HG03159 (cell line): Measurements from ENCODE around the gene SEMA3F.

Source experiments
- ATAC-seq: cut with Tn5 transposase; IDR thresholded peaks from one replicate; pipeline ENCODE4 v1.9.1; 2021; ENCODE audit warnings: mild to moderate bottlenecking, moderate library complexity; ENCODE audit not compliant: unreplicated experiment

Gene SEMA3F

DNA sequence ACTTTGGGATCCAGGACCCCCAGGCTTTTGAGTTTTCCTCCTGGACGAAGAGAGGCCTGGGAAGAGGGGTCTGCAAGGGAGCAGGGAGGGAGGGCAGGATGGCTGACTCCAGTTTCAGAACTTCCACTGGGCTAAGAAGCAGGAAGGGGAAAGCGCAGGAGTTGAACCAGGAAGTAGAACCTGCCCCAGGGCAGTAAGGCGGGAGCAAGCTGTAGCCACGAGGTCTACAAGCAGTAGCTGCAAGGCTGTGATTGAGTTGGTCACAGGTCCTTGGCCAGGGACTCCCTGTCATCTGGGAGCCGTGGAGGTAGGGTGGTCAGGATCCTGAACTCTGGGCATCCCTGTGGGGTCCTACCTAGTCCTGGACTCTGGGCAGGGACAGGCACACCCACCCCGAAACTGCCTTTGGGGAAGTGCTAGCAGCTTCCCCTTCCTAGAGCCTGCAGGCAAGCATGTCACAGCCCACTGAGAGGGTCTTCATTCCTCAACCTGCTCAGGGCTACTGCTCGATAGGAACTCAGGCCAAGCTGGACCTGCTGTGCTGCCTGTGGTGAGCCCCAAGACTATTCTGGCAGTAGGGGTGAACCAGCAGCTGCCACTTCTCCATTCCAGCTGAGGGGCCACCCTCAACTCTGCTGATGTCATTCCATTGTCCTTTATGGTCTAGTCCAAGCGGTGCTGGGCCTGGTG, 75.1 kb downstream of the SEMA3F start:
- no peak for ATAC-seq

DNA sequence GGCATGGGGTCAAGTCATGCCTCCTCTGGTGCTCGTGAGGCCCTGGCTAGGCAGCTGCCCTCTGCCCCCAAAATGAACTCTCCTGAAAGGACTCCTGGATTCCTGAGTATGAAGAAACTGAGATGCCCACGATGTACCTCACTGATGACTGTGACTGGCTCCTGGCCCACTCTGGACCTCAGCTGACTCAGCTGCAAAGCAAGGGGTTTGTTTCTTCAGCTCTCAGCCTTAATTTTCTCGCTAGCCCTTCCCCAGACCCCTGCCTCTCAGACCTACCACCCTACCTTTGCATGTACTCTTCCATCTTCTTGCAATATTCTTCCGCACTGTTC, 75.6 kb downstream of the SEMA3F start:
- ATAC-seq, result no peak

DNA sequence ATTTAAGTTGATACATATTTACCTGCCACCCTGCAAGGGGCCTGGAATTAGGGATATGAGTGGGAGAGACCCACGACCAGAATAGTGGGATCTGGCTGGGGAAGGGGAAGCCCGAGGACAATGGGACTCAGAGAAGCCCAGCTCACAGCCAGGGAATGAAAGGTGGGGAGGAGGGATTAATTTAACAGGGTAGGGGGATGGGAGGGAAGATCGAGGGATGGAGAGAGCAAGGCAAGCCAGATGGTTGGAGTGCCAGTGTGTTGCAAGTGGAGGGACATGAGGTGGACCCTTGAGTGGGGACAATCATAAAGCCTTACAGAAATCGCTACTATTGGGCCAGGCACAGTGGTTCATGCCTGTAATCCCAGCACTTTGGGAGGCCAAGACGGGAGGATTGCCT, 76.5 kb downstream of the SEMA3F start:
- no peak for ATAC-seq

DNA sequence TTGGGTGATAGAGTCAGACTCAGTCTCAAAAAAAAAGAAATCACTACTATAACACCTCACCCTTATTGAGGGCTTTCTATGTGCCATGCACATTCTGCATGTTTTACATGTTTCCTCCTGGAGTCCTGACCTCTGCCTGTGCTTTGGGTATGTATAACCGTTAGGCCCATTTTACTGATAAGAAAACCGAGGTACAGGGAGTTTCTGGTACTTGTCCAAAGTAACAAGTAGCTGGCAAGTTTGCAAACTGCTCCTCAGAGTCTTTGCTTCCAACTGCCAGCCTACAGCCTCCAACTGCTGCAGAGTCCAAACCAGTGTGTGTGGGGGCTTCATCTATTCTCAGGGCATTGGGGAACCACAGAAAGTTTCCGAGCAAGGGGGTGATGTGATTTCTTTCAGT, 77.2 kb downstream of the SEMA3F start:
- ATAC-seq, result no peak

DNA sequence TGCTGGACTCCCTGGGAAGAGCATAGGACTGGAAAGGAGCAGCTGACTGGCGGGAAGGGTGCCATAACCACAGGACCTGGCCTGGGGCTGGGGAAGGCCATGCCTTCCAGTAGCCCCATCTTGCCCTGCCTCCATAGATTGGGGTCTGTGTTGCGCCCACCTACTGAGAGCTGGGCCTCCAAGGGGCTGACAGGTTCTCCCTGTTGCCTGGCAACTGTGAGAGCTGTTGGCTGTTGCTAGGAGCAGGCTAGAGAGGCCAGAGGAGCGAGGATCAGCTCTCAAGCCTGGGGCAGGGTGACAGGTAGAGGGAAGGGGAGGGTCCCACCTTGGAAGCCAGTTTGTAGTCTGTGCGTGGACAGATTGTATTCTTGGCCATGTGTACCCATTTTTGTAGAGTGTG, 78.1 kb downstream of the SEMA3F start:
- ATAC-seq, result no peak

DNA sequence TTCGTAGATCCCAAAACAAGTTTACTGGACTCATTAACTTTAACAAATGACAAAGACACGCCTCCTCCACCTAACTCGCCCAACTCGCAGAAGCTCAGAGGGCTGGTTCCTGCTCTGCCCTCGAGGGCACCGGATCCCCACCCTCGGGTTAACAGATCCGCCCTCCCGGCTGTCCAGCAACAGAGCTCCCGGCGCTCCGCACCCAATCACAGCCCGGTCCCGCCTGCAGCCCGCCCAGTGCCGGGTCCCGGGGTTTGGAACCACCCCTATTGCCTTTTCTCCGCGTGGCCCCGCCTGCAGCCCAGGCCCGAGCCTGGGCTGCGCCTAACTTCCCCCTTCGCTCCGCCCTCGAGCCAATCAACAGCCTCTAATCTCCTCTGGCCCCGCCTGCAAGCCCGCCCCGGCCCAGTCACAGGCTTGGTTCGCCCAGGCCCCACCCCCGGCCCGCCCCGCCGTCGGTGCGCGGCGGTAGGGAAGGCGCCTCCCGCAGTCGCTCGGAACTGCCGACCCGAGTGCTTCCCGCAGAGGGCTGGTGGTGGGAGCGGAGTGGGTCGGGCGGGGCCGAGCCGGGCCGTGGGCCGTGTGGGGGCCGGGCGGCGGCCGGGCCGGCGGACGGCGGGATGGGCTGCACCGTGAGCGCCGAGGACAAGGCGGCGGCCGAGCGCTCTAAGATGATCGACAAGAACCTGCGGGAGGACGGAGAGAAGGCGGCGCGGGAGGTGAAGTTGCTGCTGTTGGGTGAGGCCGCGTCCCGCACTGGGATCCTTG, 80.8 kb downstream of the SEMA3F start, which contains the start of gene GNAI2:
Gene GNAI2 (plus strand): TSS at position 489 of the 768 bp plus-strand sequence. CDS start 132 bp downstream, at position 621.
- ATAC-seq, result peak; percentile 91

DNA sequence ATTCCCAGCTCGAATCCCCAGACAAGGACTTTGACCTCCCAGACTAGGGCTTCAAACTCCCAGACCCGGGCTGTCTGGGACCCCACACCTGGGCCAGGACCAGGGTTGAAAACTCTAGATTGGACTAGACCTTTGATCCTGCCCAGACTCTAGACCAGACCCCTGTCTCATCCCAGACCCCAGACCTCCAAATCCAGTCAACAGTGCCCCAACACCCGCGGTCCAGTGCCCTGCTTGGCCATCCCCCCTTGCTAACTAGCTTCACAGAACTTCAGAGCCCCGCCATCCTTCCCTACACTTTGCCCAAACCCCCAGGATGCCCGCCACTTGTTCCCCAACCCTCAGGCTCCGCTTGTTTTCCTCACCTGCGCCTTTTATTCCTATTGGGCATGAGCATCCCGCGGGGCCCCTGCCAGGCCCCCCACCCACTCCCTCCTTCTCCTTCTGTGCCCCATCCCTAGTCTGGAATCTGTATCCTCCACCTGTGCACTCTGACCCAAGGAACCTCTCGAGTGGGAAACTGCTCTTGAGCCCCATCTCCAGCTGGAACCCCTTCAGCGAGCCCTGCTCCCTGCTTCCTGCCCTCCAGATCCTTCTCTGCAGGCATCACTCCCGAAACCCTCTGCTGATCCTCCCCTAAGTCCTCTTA, 81.5 kb downstream of the SEMA3F start:
- no peak for ATAC-seq

DNA sequence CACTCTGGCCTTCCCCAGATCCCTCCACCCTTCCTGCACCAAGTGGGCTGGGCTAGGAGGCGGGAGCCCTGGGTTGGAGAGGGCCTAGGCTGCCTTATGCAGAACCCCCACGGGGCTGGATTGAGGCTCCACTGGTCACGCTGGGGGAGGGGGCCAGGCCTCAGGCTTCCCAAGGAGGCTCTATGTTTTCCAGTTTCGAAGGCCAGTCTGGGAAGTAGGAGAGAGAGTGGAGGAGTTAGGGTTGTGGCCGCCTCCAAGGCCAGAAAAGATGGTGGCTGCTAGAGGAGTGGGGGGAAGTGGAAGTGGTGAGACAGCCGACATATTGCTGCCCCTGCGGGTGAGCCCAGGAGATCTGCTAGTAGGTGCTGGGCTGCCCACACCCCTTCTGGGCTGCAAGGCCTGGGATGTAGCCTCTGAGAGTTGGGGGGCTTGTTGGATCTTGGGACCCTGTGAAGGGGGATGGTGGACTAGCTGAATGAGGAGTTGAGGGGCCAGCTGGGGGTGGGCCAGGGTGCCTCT, 82.1 kb downstream of the SEMA3F start:
- no peak for ATAC-seq

DNA sequence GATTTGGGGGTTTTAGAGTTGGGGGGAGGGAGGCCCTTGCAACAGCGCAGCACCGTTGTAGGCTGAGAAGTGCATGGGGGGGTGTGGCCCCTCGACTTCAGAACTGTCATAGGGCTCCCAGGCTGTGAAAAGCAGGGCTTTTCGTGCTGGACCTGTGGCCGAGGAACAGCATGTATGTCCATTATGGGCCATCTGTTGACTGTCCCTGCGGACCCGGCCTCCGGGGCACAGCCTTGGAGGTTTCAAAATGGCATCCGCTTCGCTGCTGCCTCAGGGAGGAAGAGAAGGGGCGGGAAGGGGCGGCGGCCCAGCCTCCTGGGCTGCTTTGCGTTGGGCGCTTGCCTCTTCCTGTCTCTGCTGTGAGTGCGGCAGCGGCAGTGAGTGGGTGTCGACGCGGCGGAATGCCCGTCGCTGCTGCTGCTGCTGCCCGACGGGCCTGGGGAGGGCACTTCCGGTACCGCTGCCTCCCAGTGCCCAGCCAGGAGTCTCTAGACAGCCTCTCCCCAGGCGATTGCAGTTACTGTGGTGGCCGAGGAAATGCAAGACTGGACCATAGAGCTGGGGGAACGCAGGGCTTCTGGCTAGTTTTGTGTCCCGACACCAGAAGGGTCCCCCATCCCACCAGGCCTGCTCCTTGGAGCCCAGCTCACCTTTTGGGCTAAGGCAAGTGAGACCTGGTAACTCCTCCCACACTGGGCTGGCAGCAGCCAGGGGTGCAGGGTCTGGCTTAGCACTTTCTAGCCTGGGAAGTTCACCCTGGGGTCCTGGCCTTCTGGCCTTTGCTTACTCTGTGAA, 82.8 kb downstream of the SEMA3F start:
- peak; percentile 26 for ATAC-seq

DNA sequence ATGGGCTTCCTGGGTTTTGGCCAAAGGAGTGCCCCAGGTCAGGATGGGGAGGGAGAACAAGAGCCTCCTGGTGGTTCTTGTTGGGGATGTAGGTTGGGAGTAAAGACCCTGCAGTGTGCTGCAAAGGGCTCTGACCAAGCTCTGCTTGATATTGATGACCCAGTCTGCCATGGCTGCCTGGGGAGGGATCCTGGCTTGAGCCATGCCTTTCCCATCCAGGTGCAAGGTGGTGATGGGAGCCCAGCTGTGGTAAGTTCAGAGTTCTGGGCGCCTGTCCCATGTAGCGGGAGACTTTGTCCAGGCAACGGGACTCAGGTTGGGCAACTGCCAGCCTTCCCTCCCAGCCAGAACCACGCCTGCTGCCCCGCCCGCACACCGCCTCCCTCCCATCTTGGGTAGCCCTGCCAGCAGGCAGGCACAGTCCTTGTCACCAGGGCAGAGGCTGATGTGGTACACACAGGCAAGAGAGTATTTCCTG, 83.5 kb downstream of the SEMA3F start:
- ATAC-seq, result no peak
